PFSK-1 (cell line): ENCODE measurements around the gene DCTPP1.

ENCODE experiments used
- FOXP2 ChIP-seq: optimal IDR thresholded peaks from 2 replicates; pipeline ENCODE3; 2011; ENCODE audit warnings: borderline replicate concordance, control low read depth, inconsistent platforms; ENCODE audit not compliant: insufficient read depth; ENCODE audit errors: extremely low read length, extremely low read depth
- POLR2AphosphoS5 ChIP-seq: IDR thresholded peaks from 2 replicates; pipeline ENCODE4 v1.6.1; 2012; ENCODE audit warnings: low read depth, mild to moderate bottlenecking, control low read depth, low read length, moderate library complexity
- SIN3A ChIP-seq: IDR thresholded peaks from 2 replicates; pipeline ENCODE4 v1.6.1; 2012; ENCODE audit warnings: mild to moderate bottlenecking, low read length, moderate library complexity, borderline replicate concordance; ENCODE audit not compliant: insufficient read depth
- TAF1 ChIP-seq: IDR thresholded peaks from 2 replicates; pipeline ENCODE4 v1.6.1; 2012; ENCODE audit warnings: low read length, control low read depth, borderline replicate concordance; ENCODE audit not compliant: insufficient read depth
- TF ChIP-seq, protein P1 (sequence below), 2 experiments: IDR thresholded peaks; 2 replicates each; pipeline versions ENCODE4 v1.6.1 to v1.8.0; 2011 to 2012; ENCODE audit warnings: low read depth in 2 of 2, low read length in 2 of 2, control low read depth in 1 of 2, inconsistent platforms in 1 of 2, mild to moderate bottlenecking in 1 of 2, moderate library complexity in 1 of 2; ENCODE audit not compliant: insufficient read depth in 1 of 2

Gene DCTPP1

DNA sequence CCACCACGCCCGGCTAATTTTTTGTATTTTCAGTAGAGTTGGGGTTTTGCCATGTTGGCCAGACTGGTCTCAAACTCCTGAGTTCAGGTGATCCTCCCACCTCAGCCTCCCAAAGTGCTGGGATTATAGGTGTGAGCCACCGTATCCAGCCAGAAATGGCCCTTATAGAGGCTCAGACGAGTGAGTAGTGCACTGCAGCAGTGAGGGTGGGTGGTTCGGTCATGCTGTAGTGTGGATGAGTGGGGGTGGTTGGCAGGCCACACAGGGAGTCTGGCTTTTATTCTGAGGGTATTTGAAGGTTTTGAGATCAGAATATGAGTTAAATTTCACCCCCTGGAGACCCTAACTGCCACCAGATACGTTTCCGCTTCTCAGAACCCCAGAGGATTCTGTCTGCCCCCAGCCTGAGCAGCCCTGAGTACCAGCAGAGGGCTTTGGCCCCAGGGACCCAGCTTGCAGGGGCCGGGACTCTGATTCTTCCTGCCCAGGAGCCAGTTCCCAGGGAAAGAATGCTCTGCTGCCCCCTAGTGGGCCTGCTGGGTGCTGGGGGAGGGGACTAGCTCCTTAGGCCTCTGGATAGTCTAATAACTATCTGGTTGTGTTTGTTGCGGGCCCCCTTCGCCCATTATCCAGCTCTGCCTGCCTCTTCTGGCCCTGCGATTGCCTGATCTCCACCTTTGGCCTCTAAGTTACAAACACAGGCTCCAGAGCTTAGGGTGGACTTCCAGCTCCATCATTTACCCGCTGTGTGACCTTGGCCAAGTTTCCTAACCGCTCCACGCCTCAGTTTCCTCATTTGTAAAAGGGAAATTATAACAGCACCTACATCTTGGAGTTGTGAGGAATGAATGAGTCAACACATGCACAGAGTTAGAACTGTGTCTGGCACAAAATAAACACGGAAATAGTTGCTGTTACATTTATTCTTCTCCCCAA is 20.4 kb downstream of the DCTPP1 start:
- TF ChIP-seq SIN3A: no peak

DNA sequence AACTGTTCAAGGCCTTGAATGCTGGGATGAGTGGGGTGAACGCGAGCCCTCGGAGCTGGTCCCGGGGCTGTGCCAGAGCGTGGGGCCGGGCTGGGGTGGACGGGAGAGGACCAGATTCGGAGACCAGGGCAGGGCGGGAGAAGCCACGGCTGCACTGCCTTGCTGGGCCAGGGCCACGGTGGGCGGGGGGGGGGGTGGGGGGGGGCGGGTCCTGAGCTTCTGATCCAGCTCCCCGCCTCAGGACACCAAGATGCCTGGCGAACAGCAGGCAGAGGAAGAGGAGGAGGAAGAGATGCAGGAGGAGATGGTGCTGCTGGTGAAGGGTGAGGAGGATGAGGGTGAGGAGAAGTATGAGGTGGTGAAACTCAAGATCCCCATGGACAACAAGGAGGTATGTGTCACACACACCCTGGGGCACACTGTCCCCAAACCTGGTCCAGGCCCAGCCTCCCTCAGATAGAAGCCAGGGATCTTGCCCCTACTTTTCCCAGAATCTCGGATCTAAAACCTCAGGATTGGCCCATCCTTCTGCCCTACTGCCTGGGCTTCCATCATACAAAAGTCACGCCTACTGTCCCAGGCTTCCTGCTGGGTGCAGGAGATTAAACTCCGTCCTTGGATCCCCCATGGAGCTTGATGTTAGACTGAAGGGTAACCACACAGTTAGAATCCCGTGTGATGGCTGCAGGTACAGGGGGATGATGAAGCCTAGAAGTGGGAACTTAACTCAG is 21.9 kb downstream of the DCTPP1 start:
- no peak for TF ChIP-seq POLR2AphosphoS5
- TF ChIP-seq, protein P1, sequence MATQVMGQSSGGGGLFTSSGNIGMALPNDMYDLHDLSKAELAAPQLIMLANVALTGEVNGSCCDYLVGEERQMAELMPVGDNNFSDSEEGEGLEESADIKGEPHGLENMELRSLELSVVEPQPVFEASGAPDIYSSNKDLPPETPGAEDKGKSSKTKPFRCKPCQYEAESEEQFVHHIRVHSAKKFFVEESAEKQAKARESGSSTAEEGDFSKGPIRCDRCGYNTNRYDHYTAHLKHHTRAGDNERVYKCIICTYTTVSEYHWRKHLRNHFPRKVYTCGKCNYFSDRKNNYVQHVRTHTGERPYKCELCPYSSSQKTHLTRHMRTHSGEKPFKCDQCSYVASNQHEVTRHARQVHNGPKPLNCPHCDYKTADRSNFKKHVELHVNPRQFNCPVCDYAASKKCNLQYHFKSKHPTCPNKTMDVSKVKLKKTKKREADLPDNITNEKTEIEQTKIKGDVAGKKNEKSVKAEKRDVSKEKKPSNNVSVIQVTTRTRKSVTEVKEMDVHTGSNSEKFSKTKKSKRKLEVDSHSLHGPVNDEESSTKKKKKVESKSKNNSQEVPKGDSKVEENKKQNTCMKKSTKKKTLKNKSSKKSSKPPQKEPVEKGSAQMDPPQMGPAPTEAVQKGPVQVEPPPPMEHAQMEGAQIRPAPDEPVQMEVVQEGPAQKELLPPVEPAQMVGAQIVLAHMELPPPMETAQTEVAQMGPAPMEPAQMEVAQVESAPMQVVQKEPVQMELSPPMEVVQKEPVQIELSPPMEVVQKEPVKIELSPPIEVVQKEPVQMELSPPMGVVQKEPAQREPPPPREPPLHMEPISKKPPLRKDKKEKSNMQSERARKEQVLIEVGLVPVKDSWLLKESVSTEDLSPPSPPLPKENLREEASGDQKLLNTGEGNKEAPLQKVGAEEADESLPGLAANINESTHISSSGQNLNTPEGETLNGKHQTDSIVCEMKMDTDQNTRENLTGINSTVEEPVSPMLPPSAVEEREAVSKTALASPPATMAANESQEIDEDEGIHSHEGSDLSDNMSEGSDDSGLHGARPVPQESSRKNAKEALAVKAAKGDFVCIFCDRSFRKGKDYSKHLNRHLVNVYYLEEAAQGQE (IDR thresholded peaks at IDR 0.05; ENCODE audit: insufficient read depth in 1 of 2, low read depth in 2 of 2, low read length in 2 of 2): no peak

DNA sequence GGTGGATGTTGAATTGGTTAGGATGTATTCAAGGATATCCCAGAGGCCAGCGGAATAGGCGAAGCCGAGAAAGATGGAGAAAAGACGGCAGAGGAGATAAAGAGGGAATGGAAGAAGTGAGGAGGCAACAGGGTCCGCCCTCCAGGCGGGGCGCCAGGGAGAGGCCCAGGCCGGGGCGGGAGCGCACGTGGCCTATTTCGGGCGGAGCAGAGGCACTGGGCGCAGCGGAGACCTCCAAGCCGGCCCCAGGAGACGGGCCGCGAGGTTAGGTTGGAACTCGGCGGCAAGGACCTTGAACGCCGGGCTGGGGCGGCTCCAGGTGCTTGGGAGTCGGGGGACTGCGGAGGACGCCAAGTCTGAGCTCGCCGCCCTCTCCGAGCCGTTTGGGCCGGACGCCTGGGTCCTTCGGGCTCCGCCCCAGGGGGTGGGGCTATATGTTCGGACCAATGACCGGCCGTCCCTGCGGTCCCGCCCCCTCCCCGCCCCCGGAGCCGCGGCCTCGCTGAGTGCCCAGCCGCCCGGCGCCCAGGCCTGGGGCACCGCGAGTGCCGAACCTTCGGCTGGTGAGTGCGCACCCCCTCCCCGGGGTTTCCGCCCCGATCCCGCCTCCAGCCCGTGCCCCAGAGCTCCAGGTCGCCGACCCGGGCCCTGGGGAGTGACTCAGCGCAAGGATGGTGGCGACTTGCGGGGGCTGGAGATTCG is 22.6 kb downstream of the DCTPP1 start, which contains the start of gene ZNF771:
ZNF771 (plus strand) TSS at position 505 of the 702 bp plus-strand sequence. CDS start 448 bp downstream, outside the sequence.
- TF ChIP-seq FOXP2 (peak; percentile 7), SIN3A (peak; percentile 27; the same call in 1 of the 2 replicates), POLR2AphosphoS5 (peak; percentile 84), TAF1 (peak; percentile 70; the same call in 1 of the 2 replicates)
- TF ChIP-seq, protein P1 (IDR thresholded peaks at IDR 0.05; ENCODE audit: insufficient read depth in 1 of 2, low read depth in 2 of 2, low read length in 2 of 2): no peak

DNA sequence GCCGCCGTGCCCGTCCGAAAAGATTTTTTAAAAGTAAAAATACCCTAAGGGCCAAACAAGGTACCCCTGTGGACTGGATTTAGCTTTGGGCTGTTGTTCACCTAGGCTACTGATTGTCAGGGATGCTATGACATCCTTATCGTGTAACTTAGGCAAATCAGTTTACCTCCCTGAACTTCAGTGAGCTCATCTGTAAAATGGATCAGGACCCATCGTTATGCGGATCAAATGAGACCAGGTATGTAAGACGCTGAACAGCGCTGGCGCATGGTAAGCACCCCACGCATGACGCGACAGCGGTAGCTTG is 23.1 kb downstream of the DCTPP1 start:
- TF ChIP-seq FOXP2: no peak
- TF ChIP-seq, protein P1 (IDR thresholded peaks at IDR 0.05; ENCODE audit: insufficient read depth in 1 of 2, low read depth in 2 of 2, low read length in 2 of 2): no peak

DNA sequence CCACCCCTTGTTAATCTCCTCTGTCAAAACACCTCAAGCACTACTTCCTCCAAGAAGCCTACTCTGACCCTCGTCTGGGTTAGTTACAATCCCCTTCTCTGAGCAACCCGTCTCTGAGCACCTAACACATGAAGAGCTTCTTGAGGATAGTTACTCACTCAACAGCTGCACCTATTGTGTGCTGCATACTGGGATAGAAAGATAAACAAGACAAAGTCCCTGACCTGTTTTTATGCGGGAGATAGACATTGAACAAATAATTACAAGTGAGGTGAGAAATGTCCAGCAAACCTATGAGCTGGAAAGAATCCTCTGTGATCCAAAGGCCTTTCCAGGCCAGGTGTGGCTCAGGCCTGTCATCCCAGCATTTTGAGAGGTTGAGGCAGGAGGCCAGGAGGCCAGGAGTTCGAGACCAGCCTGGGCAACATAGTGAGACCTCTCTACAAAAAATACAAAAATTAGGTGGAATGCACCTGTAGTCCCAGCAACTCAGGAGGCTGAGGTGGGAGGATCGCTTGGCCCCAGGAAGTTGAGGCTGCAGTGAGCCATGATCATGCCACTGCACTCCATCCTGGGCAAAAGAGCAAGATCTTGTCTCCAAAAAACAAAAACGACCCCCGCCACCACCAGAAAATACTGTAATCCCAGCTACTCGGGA is 27.9 kb downstream of the DCTPP1 start:
- TF ChIP-seq POLR2AphosphoS5 (no peak), SIN3A (no peak), TAF1 (no peak), FOXP2 (no peak)
- TF ChIP-seq, protein P1 (IDR thresholded peaks at IDR 0.05; ENCODE audit: insufficient read depth in 1 of 2, low read depth in 2 of 2, low read length in 2 of 2): no peak
